ENCODE data around the gene MEGF10. TPM values are rescaled to one million over a fixed set of nuclear protein-coding genes. Genes with fewer than 3 reads are reported as not detected.

Gene MEGF10
- total and polyA plus RNA-seq, 10 of the 15 experiments (the other 5 are each of a cell fraction or from before 2014, with no cell fraction given), result 0.03 to 0.21 (median 0.05) TPM; not detected in 5

- no peak for TF ChIP-seq BHLHE40 (IDR thresholded peaks at IDR 0.05; ENCODE audit: borderline replicate concordance in 1 of 2, low read depth in 2 of 2, low read length in 1 of 2)
- TF ChIP-seq BMI1 (IDR thresholded peaks at IDR 0.05; ENCODE audit: borderline replicate concordance), result no peak
- TF ChIP-seq GABPA (IDR thresholded peaks at IDR 0.05; ENCODE audit: low read depth), result no peak
- no peak for TF ChIP-seq HCFC1 (IDR thresholded peaks at IDR 0.05; ENCODE audit: low read length)
Measured at GRCh38 chr5:127440831-127441230, 150.2 kb downstream of the MEGF10 start (continued).

DNA sequence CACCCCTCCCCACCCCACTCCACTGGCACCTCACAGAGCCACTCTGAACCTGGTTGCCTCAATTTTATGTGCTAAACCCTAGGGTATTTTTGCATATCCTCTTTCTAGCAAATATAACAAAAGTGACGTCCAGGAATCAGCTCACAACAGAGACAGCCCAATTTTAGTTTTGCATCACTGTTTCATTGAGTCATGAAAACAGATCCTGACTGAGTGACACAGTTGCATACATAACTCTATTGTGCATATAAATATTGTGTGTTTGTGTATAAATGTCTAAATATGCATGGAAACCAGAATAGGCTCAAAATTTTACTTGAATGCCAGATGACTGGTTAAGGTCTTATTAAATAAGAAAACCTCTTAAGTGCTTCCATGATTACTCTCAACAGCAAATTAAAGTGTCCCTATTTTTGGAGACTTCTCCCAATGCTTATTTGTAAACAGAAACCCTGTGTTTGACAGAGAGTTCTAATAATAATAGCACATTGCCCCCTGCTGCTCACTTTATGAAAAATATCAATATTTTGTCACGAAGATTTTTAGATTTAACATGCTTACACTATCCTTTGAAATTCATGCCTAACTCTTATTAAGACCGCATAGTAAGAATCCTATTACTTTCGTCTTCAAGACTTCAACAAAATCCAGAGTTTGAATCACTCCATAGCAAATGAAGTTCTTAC lies 151.3 kb downstream of the MEGF10 start:
- Histone ChIP-seq H3K9me3 (replicated peaks; ENCODE audit: control insufficient read depth, insufficient read depth, low read length) (no peaks in the 10 kb centered on the region), H3K4me1 (ENCODE audit: control insufficient read depth, insufficient read depth, low read length) (no peaks in the 10 kb centered on the region), H4K20me1 (ENCODE audit: control insufficient read depth, insufficient read depth) (no peaks in the 10 kb centered on the region), H2AFZ (ENCODE audit: control insufficient read depth, low read depth, low read length) (no peak overlapping the region), H3K27ac (ENCODE audit: control insufficient read depth, insufficient read depth) (no peak overlapping the region), H3K4me2 (ENCODE audit: control insufficient read depth, insufficient read depth) (no peak overlapping the region), H3K27me3 (replicated peaks in 1 of 2; ENCODE audit: control insufficient read depth in 2 of 2, insufficient read depth in 2 of 2, low read length in 1 of 2) (no peaks in the 10 kb centered on the region), H3K9ac (ENCODE audit: control insufficient read depth, insufficient read depth, low read length) (no peak overlapping the region), H3K36me3 (ENCODE audit: control insufficient read depth in 2 of 2, insufficient read depth in 2 of 2, low read length in 1 of 2) (no peaks in the 10 kb centered on the region), H3K79me2 (ENCODE audit: control insufficient read depth, insufficient read depth, low read length) (no peaks in the 10 kb centered on the region), H3K4me3 (no peak overlapping the region)
- in situ Hi-C loops (cut with MboI) (no loop called here), intact Hi-C loops (cut with micrococcal nuclease; ENCODE audit: unreplicated experiment) (loop anchor here (2.0 kb wide), 2 partner anchors 151 to 785 kb away; partner anchors contain the start of gene MEGF10)
- FAIRE-seq, result no peak
- SMC1A ChIA-PET (ENCODE audit: uncharacterized antibody, unreplicated experiment), result interaction anchor here (1.4 to 1.6 kb wide), 2 partner anchors 32 to 83 kb away, joined by 3 read pairs; no protein-coding TSS in a partner anchor
- no peak for DNase-seq (ENCODE audit: low read depth, low spot score)
- ATAC-seq, result no peak
- no TSS peak for BruUV-seq (replicated peaks)
- RAD21 ChIA-PET (ENCODE audit: unreplicated experiment), result no interaction called here
- POLR2A ChIA-PET, result no interaction called here
- TF ChIP-seq, protein P1, sequence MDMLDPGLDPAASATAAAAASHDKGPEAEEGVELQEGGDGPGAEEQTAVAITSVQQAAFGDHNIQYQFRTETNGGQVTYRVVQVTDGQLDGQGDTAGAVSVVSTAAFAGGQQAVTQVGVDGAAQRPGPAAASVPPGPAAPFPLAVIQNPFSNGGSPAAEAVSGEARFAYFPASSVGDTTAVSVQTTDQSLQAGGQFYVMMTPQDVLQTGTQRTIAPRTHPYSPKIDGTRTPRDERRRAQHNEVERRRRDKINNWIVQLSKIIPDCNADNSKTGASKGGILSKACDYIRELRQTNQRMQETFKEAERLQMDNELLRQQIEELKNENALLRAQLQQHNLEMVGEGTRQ (IDR thresholded peaks at IDR 0.05; ENCODE audit: borderline replicate concordance, low read depth, low read length), result no peak
- TF ChIP-seq SMARCA5 (IDR thresholded peaks at IDR 0.05) (no peak), RAD21 (IDR thresholded peaks at IDR 0.05; ENCODE audit: insufficient read depth, low read depth, low read length) (peak; percentile 72), SMC3 (IDR thresholded peaks at IDR 0.05; ENCODE audit: borderline replicate concordance, low read length) (peak; percentile 54; the same call in 1 of the 2 replicates)
- TF ChIP-seq, protein P2, sequence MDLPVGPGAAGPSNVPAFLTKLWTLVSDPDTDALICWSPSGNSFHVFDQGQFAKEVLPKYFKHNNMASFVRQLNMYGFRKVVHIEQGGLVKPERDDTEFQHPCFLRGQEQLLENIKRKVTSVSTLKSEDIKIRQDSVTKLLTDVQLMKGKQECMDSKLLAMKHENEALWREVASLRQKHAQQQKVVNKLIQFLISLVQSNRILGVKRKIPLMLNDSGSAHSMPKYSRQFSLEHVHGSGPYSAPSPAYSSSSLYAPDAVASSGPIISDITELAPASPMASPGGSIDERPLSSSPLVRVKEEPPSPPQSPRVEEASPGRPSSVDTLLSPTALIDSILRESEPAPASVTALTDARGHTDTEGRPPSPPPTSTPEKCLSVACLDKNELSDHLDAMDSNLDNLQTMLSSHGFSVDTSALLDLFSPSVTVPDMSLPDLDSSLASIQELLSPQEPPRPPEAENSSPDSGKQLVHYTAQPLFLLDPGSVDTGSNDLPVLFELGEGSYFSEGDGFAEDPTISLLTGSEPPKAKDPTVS (IDR thresholded peaks at IDR 0.05; ENCODE audit: low read depth, low read length), result no peak
- TF ChIP-seq, protein P3, sequence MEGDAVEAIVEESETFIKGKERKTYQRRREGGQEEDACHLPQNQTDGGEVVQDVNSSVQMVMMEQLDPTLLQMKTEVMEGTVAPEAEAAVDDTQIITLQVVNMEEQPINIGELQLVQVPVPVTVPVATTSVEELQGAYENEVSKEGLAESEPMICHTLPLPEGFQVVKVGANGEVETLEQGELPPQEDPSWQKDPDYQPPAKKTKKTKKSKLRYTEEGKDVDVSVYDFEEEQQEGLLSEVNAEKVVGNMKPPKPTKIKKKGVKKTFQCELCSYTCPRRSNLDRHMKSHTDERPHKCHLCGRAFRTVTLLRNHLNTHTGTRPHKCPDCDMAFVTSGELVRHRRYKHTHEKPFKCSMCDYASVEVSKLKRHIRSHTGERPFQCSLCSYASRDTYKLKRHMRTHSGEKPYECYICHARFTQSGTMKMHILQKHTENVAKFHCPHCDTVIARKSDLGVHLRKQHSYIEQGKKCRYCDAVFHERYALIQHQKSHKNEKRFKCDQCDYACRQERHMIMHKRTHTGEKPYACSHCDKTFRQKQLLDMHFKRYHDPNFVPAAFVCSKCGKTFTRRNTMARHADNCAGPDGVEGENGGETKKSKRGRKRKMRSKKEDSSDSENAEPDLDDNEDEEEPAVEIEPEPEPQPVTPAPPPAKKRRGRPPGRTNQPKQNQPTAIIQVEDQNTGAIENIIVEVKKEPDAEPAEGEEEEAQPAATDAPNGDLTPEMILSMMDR (IDR thresholded peaks at IDR 0.05 in 2 of 3, conservative IDR thresholded peaks at IDR 0.05 in 1 of 3; ENCODE audit: control insufficient read depth in 2 of 3, extremely low read depth in 1 of 3, insufficient read depth in 1 of 3, low read depth in 3 of 3, low read length in 3 of 3), result peak in 2 of 3 experiments; percentile 24 to 32; a peak in 2 of 6 replicates
- CTCF ChIA-PET, result interaction anchor here (1.3 to 1.5 kb wide), 2 partner anchors 17 to 841 kb away, joined by 3 to 6 read pairs; partner anchors contain the start of gene PHAX
- WGBS (ENCODE audit: insufficient coverage, insufficient replicate concordance, low lambda C conversion rate, missing lambda C conversion rate), result 1% methylated on average over 4 of the region's 4 CpGs
